Panc1 (cell line): ENCODE results near the gene ANKMY1.

Experiments used
- POLR2AphosphoS5 ChIP-seq: IDR thresholded peaks from 2 replicates; pipeline ENCODE4 v1.6.1; 2012; ENCODE audit warnings: mild to moderate bottlenecking, low read depth, low read length, moderate library complexity
- TCF7L2 ChIP-seq: IDR thresholded peaks from 2 replicates; pipeline ENCODE4 v1.6.1; 2011; ENCODE audit warnings: mild to moderate bottlenecking, low read depth, low read length, inconsistent platforms
- TF ChIP-seq, protein P1 (sequence below): fragments of 450-650 bp; IDR thresholded peaks from 2 replicates; pipeline ENCODE4 v1.5.1; 2017; ENCODE audit warnings: mild to moderate bottlenecking

DNA sequence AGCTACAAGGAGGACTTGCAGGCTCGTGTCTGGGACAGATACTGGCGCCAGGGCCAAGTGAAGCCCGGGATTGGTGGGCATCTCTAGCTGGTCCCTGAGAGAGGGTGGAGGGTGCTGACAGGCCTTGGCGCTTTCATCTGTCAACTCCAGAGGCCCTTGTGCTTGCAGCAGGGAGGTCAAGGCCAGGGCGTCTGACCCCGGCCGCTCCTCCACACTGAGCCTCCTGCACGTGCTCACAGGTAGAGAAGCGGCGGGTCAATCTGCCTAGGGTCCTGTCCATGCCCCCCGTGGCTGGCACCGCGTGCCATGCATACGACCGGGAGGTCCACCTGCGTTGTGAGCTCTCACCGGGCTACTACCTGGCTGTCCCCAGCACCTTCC lies 38.3 kb upstream of the ANKMY1 start:
- TF ChIP-seq, protein P1, sequence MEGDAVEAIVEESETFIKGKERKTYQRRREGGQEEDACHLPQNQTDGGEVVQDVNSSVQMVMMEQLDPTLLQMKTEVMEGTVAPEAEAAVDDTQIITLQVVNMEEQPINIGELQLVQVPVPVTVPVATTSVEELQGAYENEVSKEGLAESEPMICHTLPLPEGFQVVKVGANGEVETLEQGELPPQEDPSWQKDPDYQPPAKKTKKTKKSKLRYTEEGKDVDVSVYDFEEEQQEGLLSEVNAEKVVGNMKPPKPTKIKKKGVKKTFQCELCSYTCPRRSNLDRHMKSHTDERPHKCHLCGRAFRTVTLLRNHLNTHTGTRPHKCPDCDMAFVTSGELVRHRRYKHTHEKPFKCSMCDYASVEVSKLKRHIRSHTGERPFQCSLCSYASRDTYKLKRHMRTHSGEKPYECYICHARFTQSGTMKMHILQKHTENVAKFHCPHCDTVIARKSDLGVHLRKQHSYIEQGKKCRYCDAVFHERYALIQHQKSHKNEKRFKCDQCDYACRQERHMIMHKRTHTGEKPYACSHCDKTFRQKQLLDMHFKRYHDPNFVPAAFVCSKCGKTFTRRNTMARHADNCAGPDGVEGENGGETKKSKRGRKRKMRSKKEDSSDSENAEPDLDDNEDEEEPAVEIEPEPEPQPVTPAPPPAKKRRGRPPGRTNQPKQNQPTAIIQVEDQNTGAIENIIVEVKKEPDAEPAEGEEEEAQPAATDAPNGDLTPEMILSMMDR, result no peak
- TF ChIP-seq POLR2AphosphoS5 (no peak), TCF7L2 (no peak)
